ENCODE measurements around the gene DUSP19. TPM values are rescaled to one million over a fixed set of nuclear protein-coding genes. Genes with fewer than 3 reads are reported as not detected.

The DUSP19 gene
- total and polyA plus RNA-seq, 2 of the 13 experiments (the other 11 are each of a cell fraction or from before 2014, with no cell fraction given): 1.3 to 1.9 TPM

GRCh38 chr2:183091318-183091953 lies 12.9 kb downstream of the DUSP19 start (continued):
- no peak for TF ChIP-seq EP300 (IDR thresholded peaks at IDR 0.05; ENCODE audit: low read depth in 2 of 2, low read length in 2 of 2)
- TF ChIP-seq EP300 (CRISPR knock-in tag; IDR thresholded peaks at IDR 0.05; ENCODE audit: borderline replicate concordance): no peak
- no peak for TF ChIP-seq CREB3 (CRISPR knock-in tag; IDR thresholded peaks at IDR 0.05)
- peak; percentile 83 for TF ChIP-seq POGZ (CRISPR knock-in tag; IDR thresholded peaks at IDR 0.05)
- TF ChIP-seq RFX3 (CRISPR knock-in tag; IDR thresholded peaks at IDR 0.05): no peak
- TF ChIP-seq KDM5A (IDR thresholded peaks at IDR 0.05; ENCODE audit: borderline replicate concordance, low read length): no peak
- TF ChIP-seq NFYC (CRISPR knock-in tag; IDR thresholded peaks at IDR 0.05): peak; percentile 86
- TF ChIP-seq ATF5 (CRISPR knock-in tag; IDR thresholded peaks at IDR 0.05; ENCODE audit: low read depth): no peak
- TF ChIP-seq ZNF746 (CRISPR knock-in tag; IDR thresholded peaks at IDR 0.05): no peak
- TF ChIP-seq AGO1 (IDR thresholded peaks at IDR 0.05; ENCODE audit: low read depth, low read length, poor library complexity, severe bottlenecking): no peak
- no peak; the same call in 1 of the 2 replicates for TF ChIP-seq HMGXB3 (CRISPR knock-in tag; IDR thresholded peaks at IDR 0.05; ENCODE audit: borderline replicate concordance)
- TF ChIP-seq EHMT2 (IDR thresholded peaks at IDR 0.05; ENCODE audit: borderline replicate concordance, low read depth, low read length): peak; percentile 82
- TF ChIP-seq KAT7 (CRISPR knock-in tag; IDR thresholded peaks at IDR 0.05; ENCODE audit: borderline replicate concordance): peak; percentile 43; the same call in 1 of the 2 replicates
- no peak for TF ChIP-seq ZNF740 (CRISPR knock-in tag; IDR thresholded peaks at IDR 0.05)
- TF ChIP-seq TAF1 (CRISPR knock-in tag; IDR thresholded peaks at IDR 0.05): peak; percentile 40; the same call in 1 of the 2 replicates
- TF ChIP-seq ASH2L (IDR thresholded peaks at IDR 0.05; ENCODE audit: insufficient read length, low read depth, low read length): no peak
- TF ChIP-seq HNRNPH1 (optimal IDR thresholded peaks at IDR 0.05; ENCODE audit: low read depth, low read length): no peak
- TF ChIP-seq SAP130 (CRISPR knock-in tag; IDR thresholded peaks at IDR 0.05; ENCODE audit: low read depth): peak; percentile 46
- 0 out of 4 replicates have a peak, but pooled peaks of 1 of the 2 experiments have one; percentile 29 for TF ChIP-seq NR2F1 (CRISPR knock-in tag; IDR thresholded peaks at IDR 0.05)
- TF ChIP-seq SIX1 (CRISPR knock-in tag; IDR thresholded peaks at IDR 0.05; ENCODE audit: borderline replicate concordance): no peak
- TF ChIP-seq MLX (CRISPR knock-in tag; IDR thresholded peaks at IDR 0.05): no peak
- no peak for TF ChIP-seq ZNF350 (CRISPR knock-in tag; IDR thresholded peaks at IDR 0.05; ENCODE audit: borderline replicate concordance, low read depth)
- TF ChIP-seq CAMTA2 (CRISPR knock-in tag; IDR thresholded peaks at IDR 0.05; ENCODE audit: borderline replicate concordance): no peak
- no peak for TF ChIP-seq EED (CRISPR knock-in tag; IDR thresholded peaks at IDR 0.05)
